Stimulated activated CD8-positive, alpha-beta memory T cell treated with anti-CD3 and anti-CD28 coated beads, Interleukin-7, amount 100 ng/mL, for 4 hours (primary cell): ENCODE measurements around the gene KIF18B.
A peak's percentile ranks its signal among the peaks of the same experiment; 100 is the strongest.

ENCODE experiments used
- DNase-seq, 2 donors: peaks; one replicate each; pipeline ENCODE4 v3.0.0-alpha.2; 2020; ENCODE audit warnings: low read depth in 2 of 2

The KIF18B gene

DNA sequence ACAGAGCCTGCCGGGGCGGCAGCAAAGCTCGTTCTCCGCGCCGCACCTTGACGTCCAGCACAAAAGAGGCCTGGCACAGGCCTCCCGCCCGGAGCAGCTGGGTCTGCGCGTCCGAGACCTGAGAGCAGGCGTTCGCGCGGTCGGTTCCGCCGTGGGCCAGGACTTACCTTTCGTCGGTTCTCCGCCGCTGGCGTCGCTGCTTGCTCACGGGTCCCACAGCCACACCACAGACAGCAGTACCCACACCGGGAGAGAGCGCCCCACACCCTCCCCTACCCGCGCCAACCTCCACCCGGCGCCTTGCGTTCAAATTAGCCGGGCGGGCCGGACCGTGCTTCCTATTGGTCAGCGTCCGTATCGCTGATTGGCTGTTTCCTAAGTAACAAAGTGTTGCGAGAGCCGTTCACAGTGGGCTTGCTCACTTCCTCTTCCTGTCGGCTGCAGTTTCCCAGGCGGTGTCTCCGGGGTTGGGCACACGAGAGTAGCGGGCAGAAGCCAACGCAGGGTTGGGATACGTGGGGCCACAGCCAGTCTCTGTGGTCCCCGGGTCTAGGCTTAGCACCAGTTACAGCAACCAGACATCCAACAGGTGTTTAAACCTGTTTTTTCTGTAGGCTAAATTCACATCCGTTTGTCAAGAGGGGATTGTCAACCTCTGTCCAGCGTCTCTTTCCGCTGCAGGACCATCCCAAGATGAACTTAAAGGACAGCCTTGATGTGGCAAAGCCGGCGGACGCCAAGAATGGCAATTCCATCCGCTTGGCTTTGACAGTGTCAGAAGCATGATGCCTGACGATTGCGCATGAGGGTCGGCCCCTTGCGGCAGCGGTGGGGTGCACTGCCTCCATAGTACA, at the start of gene KIF18B:
KIF18B (minus strand) TSS at position 313 of the 854 bp plus-strand sequence. CDS start 11,429 bp downstream, outside the sequence.
- peak; percentile 79 to 80 for DNase-seq

DNA sequence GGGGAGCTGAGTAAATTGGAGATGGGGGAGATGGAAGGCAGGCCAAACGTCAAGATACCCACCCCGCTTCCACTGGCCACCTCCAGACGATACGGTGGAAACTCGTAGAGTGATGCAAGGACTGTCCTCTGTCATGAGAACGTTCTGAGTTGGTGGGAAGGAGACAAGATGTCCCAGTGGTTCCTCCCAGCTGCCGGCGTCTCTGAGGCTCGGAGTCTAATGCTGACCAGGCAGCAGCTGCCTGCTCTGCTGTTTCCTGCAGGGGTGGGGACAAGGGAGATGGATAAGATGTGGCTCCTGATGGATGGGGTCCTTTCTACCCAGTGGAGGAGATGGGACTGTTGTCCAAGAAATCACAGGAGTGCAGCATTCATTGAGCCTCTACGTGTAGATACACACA, 48.7 kb upstream of the KIF18B start:
- DNase-seq = no peak

DNA sequence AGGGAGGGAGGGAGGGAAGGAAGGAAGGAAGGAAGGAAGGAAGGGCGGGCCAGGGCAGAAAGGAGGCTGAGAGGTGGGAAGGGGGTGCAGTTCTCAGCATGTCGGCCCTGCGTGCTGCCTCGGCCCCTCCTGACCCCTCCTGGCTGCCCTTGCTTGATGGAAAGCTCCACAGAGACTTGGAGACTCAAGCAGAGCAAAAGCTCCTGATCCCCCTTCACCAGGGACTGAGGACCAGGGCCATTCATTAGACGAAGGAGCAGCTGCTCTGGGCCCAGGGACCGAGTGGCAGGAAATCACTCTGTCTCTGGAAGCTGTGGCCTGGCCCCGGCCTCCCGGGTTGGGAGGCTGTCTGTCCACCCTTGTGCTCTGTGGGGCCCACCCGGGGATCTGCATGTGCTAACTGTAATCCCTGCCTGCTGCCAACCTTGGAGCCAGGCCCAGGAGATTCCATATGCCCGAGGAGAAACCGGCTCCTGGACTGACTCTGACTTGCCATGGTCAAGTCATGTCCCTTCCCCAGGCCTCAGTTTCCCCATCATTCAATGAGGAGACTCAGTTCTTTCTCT, 47.9 kb upstream of the KIF18B start:
- no peak for DNase-seq

DNA sequence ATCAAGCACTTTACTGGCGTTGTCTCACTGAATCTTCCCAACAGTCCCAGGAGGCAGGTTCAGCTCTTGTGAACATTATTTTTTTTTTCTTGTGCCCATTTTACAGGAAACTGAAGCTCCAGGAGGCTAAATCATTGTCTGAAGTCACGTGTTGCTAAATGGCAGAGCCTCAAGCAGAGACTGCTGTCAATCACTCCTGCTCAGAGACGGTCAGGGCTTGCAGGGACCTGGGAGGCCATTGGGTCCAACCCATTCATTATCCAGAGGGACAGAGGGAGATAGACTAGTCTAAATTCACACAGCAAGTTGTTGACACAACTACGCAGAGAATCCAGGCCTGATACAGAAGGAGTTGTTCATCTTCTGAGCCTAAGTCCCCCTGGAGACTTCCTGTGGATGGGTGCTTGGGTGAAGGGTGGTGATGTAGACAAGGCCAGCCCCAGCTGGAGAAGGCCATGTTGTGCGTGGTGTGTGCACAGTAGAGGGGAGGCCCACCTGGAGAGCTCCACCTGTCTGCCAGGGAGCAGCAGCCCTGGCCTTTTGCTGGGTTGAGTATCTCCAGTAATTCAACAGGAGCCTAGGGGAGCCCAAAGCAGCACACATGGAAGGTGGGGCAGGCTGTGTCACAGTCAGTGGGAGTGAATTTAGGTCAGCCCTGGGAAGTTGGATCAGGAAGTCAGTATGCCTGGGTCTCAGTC, 44.8 kb upstream of the KIF18B start:
- no peak for DNase-seq

DNA sequence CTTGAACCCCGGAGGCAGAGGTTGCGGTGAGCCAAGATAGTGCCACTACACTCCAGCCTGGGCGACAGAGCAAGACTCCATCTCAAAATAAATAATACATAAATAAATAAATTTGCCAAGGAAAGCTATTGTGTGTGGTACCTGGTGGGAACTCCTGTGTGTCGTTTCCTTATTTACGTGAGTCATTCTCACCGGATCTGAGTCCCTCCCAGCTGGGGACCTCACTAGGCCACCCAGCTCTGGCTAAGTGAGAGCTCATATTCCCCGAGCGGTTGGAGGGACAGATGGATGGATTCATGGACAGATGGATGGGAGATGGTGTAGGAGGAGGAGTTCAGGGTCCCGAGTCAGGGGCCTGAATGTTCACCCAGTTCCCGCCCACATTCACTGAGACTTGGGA, 43.4 kb upstream of the KIF18B start:
- DNase-seq = no peak

DNA sequence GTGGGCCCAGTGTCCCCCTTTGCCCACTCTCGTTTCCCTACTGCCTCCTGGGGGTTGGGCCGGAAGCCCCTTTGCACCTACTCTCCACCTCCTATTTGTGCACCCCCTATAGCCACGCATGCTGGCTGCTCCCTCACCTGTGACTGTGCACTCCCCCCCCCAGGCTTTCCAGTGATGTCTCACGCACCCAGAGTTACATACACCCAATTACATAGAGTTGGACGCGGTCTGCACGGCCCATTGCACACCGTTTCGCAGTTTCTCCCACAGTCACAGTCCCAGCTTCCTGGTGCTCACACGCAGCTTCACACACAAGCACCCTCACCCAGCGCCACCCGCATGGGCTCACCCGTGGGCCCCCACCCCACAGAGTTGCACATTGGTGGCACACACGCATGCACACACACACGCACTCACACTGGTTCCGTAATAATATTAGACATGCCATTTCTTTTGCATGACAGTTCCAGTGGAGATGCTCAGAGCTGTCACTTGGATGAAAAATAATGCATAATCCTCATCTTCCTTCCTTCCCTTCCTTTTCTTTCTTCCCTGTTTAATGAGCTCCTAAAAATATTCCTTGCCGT, 42.1 kb upstream of the KIF18B start:
- DNase-seq = no peak

DNA sequence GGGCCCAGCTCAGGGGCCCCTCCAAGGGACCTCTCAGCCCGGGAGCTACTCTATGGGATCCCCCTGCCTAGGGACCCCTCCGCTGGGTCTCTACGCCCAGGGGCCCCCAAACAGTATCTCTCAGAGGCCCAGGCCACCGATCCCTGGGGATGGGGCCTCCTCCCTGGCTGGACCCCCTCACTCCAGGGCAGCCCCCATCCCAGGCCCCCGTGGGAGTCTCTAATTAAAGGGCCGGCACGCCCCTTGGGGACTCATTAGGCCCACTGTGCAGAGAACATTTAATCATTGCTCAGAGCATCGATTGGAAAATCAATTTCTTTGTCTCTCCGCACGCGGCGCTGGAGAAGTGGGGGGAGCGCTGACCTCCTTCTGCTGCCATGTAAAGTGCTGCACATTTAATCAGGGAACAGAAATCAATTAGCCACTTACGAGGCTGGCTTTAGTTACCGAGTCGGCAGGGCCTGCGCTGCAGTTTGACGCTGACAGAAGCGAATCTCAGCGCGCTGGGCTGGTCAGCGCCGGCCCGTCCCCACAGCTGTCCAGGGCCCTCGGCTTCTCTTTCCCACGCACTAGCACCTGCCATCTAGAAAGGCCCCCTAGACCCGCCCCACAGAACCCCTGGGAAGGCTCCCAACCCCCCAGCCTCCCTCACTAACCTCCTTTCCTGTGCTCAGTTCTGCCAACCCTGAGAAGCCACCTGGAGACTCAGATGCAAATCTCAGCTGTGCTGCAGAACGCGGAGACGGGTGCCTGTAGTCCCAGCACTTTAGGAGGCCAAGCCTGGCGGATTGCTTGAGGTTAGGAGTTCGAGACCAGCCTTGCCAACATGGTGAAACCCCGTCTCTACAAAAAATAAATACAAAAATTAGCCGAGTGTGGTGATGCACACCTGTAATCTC, 40.7 kb upstream of the KIF18B start:
- DNase-seq = no peak

DNA sequence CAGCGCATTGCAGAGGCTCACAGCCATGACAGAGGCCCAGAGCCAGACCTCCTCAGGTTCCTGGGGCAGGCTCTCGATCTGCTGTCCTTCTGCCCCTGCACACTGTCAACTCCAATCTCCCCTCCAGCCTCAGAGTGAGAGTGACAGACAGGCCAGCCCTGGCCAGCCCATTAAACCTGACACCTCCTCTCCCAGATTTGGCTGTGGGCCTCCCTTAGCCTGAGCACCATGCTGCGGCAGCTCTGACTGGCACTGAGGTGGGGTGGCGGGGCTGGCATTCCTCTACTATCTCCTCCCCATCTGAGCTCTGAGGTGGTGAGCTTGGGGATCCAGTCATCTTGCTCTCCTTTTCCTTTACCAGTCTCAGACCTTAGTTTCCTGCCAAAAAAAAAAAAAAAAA, 36.0 kb upstream of the KIF18B start:
- no peak for DNase-seq

DNA sequence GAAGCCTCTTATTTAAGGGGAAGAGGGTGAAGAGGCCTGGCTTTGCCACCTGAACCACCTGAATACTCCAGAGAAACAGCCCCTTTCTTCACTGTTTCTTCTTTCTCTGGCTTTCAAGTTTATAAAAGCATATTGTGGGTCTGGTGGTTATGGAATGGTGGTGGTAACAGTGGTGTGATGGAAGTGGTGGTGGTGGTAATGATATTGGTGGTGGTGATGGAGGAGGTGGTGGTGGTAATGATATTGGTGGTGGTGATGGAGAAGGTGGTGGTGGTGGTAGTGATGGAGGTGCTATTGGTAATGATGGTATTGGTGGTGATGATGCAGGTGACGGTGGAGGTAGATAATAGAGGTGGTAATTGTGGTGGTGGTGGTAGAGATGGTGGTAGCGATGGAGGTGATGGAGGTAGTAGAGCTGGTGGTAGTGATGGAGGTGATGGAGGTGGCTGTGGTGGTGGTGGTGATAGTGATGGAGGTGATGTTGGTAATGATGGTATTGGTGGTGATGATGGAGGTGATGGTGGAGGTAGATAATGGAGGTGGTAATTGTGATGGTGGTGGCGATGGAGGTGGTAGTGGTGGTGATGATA, 34.6 kb upstream of the KIF18B start:
- no peak for DNase-seq

DNA sequence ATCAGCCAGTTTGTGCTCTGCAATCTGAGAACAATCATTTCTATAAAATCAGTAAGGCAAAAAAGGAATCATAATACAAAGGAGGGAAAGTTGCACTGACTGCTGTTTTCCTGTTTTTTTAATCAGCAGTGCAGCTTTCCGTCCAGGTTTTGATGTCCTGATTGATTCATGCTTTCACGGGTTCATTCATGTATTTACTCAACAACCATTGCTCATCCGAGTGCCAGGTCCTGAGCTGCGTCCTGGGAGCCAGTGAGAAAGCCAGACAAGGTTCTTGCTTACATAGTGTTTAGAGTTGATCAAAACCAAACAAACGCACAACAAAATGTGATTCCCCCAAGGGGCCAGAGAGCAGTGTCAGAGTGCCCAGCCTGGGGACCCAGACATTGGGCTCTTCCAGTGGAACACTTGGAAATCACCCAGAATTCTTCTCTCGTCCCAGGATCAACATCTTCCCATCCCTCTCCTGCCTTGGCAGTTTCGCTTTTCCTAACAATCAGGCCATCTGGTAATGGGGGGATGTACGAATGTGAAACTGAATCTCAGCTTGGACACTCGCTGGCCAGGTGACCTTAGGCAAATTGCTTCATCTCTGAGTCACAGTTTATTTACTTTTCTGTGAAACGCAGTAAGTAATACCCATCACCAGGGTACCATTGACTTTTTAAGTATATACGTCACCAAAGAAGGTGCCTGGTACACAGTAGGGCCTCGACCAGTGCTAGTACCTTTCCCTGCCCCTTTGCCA, 33.8 kb upstream of the KIF18B start:
- DNase-seq = no peak

DNA sequence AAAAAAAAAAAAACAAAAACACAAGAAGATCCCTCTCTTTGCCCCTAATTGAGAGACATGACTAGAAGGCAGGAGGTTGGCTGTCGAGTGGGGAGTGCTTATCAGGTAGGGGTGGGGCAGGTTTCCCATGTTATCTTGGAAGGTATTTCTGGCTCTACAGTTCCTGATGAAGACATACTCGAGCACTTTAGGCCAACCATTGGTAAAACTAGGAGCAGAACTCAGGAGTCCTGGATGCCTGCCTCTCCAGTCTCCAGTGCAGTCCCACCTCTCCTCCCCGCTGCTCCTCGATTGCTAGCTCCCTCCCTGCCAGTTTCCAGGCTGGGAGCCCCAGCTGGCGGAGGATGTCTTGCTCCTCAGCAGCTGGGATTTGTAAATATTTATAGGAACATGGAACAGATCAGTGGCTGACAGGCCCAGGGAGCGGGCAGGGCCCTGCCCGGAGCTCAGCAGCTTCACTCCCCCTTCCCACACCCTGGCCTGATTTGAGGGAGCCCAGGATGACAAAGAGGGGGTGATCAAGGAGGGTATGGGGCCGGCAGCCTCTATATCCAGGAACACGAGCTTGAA, 31.9 kb upstream of the KIF18B start:
- DNase-seq = no peak

DNA sequence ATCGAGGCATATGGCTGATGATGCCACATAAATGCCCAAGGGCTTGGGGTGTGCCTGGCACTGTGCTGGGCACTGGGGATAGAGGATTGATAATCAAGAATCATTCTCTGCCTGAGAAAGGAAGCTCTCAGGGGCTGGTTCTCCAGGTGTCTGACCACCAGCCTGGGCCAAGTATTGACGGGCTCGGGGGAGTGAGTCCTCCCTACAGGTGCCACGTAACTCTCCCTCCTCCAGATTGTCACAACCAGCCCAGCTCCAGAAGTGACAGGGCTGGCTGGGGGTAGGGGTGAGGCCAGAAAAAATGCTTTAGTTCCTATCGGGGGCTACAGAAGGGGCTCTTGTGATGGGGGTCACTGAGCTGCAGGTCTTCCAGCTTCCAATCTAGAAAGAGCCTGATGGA, 31.2 kb upstream of the KIF18B start:
- no peak for DNase-seq

DNA sequence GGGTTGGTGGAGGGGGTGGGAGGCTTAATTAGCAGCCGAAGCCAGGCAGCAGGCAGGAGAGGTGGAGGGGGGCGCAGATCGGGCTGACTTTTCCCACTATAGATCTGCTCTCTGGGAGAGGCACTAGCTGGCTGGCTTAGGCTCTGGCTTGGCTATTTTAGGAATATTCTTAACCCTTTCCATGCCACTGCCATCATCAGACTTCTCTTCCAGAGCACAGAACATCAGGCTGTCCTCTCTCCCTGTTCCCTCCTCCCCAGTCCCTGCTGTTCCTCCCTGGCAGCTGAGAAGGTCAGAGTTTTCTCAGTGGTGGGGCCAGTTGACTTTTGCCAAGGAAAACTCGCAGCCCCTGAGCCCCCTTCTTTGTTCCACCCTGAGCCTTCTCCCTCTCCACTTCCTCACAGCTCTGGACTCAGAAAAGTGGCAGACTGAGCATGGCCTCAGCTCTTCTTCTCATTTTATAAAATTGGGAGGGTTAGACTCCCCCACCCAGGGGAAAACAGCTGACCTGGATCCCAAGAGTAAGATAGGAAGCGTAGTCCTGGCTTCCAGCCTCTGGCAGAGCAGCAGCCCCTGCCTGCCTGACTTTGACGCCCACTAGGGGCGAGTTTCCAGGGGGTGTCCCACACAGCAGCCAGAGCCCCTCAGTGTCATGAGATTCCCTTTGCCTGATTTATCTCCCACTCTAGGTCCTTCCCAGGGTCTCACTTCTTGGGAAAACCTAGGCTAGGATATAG, 30.4 kb upstream of the KIF18B start:
- no peak for DNase-seq

DNA sequence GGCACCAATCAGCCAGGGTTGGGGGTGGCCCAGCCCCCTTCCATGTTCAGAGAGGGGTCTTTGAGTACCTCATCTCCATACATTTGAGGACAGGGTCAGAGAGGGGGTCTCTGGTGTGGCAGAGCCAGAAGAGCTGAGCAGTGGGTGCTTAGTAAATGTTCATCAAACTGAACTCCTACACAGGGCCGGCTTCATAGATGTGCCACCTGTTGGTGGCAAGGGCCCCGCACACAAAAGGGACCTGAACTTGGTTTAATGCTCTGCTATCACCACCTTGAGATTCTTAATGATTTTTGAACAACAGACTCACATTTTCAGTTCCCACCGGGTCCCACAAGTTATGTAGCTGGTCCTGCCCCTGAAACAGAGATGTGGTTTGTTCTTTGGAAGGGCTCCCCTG, 29.5 kb upstream of the KIF18B start:
- no peak for DNase-seq

DNA sequence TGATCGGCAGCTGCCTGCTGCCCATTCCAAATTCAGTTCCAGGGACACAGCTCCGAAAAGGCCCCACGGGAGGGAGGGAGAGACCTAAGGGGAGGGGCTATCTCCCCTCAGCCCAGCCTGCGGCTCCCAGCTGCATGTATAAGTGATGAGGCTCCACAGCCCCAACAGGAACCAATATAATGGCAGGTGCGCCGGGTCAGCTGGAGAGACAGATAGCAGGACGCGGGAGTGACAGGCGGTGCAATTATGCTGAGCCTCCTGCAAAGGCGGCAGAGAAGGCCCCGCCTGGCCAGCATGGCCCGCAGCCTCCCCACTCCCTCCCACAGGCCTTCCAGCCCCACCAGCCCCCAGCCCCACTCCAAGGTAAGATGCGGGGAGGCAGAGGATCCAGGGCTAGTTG, 28.6 kb upstream of the KIF18B start:
- DNase-seq = no peak

DNA sequence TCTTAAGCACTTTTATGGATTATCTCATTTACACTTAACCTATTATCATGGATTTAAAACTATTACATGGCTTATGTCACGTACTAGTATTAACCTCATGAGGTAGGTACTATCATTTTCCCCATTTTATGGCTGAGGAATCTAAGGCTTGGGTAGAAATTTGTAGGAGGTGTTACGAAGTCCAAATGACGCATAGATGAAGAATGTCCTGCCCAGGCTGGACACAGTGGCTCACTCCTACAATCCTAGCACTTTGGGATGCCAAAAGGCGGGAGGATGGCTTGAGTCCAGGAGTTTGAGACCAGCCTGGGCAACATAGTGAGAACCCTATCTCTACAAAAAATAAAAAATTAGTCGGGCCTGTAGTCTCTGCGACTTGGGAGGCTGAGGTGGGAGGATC, 25.4 kb upstream of the KIF18B start:
- no peak for DNase-seq

DNA sequence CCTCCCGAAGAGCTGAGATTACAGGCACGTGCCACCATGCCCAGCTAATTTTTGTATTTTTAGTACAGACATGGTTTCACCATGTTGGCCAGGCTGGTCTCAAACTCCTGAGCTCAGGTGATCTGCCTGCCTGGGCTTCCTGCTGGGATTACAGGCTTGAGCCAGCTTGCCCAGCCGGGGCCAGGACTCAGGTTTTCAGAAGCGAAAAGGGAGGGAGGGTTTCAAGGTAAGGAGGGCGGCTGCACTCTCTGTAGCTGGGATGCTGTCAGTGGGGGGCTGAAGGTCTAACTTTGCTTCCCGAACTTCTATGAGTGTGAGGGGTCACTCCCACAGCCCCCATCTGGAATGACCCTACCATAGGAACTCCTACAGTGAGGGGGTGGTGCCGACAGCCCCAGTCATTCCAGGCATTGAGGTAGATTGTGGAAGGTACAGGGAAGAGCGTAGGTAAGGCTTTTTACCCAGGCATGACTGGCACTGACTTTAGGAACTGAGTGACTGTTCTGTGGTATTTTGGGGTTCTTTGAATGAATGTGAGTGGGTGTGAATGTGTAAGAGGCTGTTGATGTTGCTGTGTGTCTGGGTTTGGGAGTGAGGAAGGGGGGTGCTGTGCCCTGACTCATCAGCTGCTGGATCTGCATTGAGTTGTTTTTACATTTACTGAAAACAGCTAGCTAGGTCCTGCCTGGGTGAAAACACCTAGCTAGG, 24.4 kb upstream of the KIF18B start:
- DNase-seq = peak; percentile 51 to 56

DNA sequence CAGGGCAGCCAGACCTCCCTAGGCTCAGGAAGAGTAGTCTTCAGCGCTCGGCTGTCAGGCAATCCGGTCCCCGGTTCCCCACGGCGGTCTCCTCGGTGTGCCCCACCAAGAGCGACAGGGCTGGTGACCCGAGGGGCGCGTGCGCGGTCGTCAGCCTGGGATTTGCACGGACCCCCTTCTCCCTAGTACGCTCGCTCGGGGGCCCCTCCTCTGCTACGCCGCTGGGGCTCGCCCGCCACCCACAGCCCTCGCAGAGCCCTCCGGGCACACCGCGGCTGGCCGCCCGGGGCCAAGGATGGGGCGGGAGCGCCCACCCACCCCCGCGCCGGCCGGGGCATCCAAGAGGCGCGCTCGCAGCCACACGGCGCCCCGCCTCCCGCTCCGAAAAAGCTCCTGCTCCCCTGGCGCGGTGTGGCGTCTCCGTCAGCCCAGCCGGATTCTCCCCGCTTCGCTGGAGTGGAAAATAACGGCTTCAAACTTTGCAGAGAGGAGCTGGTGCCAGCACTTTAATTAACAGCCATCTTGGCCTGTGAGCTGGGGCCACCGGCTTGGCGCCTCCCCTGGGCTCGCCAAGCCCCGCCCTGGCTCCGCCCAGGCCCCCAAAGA, 22.7 kb upstream of the KIF18B start:
- no peak for DNase-seq
